NCI-H510A (cell line): ENCODE measurements around the gene NELL1.

Experiments
- DNase-seq: peaks from one replicate; lab custom pipeline; 2025; lab: John Stamatoyannopoulos, UW

NELL1 gene

DNA sequence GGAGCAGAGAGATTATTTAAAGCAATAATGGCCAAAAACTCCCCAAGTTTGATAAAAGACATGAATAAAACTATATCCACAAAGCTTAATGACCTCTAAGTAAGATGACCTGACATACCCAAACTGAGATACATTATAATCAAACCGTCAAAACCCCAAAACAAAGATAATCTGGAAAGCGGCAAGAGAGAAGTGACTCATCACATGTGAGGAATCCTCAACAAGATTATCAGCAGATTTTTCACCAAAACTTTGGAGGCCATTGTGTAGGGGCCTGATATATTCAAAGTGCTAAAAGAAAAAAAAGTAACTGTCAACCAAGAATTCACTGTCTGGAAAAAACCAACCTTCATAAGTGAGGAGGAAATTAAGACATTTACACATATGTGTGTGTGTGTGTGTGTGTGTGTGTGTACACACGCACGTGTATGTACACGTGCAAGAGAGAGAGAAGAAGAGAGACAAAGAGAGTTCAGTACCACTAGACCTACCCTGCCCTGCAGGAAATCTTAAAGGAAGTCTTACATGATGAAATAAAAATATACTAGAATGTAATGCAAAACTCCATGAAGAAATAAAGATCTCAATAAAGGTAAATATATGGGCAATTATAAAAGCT, 752.4 kb downstream of the NELL1 start:
- no peak for DNase-seq

DNA sequence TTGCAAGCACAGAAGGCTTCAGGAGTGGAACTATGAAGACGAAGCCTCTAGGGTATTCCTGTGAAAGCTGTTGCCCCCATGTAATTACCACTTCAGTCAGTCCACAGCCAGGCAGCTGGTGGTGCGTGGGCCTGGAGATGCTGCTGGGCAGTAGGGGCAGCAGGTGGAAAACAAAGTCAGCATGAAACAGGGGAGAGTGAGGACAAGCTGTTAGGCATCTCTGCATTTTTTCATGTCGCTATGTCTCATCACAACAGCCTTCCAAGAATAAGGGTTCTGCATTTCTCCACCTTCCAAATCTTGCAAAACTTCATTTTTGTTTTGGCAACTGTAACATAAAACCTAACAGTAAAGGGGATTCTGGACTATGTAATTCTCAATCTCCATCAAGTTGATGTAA, 757.5 kb downstream of the NELL1 start:
- no peak for DNase-seq

DNA sequence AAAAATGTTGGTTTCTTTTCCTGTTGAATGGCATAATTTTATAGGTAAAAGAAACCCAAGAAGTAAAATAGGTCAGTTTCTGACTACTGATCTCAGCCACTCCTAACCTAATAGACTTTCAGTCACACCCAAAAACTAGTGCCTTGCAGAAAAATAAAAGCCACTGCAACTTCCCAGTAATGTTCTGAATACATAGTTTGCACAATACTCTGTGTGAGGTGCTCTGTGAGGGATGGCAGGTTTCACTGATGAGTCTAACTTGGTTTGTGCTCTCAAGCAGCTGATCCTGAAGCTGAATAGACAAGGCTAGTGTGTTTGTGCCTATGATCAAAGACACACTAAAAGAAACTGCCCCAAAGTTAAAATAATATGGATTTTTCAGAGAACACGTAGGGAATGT, 758.3 kb downstream of the NELL1 start:
- DNase-seq = no peak

DNA sequence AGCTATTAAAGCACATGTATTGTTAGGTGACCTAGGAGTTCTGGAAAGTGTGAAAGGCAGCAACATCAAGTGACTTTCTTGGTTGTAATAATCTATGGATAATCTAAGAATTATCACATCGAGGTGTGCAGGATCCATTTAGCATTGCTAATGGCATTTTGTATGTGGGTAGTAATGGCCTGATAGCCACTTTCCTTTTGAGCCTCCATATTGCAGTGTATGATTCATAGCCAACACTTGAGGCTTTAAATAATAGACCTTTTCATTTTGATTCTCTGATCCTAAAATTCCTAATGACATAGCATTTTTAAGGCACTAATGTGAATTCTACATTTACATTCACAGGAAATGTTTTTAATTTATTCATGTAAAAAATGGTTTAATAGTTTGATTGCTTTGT, 759.4 kb downstream of the NELL1 start:
- no peak for DNase-seq

DNA sequence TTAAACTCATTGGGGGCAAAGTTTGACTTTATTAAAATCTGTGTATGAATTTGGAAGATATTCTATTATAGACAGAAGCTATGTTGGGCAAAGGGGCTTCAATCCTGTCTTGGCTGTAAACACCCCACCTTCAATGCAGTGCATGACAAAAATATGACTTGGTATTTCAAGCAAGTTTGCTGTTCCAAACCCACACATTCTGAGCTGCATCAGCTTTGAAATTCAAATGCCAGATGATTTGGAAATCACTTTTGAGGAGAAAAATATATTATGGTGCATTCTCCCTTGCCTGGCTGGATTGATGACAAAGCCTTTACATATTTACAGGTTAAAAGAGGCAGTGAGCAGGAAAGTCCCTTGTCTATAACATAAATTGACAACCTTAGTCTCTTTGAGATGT, 760.0 kb downstream of the NELL1 start:
- no peak for DNase-seq

DNA sequence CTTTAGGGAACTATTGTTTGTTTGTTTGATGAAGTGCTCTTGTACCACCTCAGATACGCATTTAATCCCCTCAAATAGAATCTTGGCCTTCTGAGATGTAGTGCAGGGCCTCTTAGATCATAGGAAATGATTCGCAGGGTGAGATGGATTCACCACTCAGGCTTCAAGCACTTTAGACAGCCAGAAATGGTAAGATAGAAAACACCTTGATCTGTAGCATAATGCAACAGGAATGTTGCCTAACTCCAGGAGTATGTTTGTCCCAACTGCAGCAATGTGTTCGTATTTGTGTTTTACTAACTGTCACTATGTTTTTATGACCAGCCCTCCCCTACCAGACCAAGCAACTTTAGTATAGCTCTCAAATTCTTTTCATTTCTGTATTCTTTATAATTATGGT, 761.2 kb downstream of the NELL1 start:
- no peak for DNase-seq

DNA sequence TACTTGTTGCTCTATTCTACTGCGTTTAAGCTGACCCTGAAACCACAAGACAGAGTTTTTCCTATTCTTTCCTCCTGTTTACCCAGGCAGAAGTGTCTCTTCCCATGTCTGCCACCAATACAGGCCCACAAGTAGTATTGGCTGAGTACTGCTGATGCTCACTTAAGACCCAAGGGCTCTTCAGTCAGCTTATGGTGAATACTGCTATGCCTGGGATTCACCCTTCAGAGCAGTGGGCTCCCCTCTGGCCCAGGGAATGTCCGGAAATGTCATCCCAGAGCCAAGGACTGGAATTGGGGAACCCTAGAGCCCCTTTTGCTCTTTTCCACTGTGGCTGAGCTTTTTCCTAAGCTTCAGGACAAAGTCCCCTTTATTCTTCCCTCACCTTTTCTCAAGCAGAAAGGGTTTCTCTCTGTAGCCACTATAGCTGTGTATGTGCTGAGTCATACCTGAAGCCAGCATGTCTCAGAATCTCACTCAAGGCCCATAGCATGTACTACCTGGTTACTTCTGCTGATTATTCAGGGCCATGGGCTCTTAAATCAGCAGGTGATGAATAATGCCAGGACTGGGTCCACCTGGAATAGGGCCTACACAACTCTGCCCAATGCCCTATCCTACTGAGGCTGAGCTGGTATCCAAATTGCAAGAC, 777.7 kb downstream of the NELL1 start:
- no peak for DNase-seq

DNA sequence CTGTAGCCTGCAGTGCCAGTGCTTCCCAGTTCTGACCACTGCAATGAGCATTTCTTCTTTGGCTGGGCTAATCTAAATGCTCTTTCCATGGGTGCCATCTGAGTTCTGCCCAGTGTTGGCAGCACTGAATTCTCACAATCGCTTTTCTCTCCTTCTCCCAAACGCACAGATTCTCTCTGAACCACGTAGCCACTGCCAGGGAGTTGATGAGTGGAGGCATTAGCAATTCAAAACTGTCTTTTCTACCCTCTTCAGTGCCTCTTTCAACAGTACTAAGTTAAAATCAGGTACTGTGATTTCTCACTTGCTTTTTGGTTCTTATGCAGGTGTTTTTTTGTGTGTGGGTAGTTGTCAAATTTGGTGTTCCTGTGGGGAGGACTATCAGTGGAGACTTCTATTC, 778.5 kb downstream of the NELL1 start:
- DNase-seq = no peak

DNA sequence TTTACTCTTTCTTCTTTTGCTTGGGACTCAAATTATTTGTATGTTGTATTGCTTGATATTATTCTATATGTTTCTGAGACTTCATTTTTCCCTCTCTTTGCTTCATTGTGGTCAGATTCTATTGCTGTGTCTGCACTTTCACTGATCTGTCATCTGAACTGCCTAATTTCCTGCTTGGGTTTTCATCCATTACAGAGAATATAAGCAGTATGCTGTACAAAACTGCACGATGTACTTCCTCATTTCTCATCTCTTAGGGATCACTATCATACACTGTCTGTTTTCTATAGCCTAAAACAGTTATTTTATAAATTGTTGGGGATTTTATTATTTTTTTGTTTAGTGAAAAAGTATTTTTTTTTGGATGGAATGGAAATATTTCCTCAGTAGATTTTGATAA, 786.8 kb downstream of the NELL1 start:
- DNase-seq = no peak

DNA sequence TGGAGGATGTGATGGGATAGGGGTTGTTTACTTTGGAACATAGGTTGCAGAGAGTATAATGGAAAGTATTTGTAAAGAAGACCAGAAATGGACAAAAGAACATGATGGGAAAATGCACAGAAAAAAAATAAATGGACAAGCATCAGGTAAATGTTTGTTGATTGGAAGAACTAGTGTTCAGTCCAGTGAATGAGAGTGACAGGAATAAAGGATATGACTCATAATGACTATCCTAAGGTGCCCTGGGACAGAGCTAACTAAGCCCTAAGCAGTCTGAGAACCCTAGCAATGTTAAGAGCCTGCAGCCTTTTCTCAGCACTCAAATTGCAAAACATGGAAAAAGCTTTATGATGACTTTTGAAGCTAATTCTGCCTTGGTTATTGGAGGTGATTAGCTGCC, 790.7 kb downstream of the NELL1 start:
- no peak for DNase-seq

DNA sequence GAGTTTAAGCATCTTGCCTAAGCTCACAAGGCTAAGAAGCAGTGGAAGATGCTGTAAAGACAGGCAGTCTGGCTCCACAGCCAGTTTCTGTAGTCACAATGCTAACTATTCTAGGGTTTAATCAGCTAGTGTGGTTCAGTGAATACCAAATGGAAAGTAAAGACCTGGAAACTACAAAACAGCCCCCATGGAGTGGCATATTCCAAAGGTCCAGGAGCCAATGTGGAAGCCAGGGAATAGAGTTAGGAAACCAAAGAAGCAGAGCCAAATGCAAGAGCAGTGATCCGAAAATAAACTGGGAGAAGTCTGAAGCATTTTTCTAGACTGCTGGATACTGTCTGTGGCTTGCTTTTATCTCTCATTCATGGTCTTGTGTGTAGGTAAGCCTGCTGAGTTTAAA, 792.3 kb downstream of the NELL1 start:
- no peak for DNase-seq

DNA sequence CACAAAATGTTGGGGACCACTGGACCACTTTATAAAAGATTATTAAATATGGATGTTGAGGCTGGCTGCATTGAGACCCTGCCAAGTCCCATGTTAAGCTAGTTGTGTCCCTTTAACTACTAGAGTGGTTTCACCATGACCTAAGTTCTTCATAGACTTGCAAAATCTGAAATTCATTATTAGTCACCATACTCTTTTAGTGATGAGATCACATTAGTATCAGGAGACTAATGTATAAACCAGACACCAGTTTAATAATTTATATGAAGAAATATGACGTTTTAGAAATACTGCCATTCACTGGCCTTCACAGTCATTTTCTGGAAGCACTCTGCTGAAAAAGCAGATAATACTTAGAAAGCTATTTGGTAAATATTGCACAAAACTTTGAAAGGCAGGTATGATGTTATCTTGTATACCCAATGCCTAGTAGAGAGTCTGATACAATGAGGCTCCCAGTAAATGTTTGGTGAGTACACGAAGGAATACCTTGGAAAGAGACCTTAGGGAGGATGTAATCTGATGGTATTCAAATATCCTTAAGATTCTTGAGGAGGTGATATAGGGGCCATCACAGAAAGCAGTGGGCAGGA, 795.3 kb downstream of the NELL1 start:
- DNase-seq = no peak

DNA sequence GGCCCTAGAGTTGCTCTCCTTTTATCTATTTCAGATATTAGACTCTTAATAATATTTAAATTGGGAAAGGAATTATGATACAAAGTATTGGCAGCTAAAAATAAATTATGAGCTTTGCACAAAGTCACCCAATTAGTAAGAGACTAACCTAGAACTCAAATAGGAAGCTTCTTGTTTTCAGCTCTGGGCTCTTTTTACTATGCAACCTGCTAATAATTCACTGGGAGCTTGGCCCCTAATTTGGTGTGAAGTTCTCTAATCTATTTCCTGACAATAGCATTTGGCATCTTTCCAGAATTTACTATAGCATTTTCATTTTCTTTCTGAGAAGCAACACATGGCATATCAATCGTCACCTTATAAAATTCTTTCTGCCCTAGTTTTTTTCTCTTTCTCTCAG, 795.8 kb downstream of the NELL1 start:
- no peak for DNase-seq

DNA sequence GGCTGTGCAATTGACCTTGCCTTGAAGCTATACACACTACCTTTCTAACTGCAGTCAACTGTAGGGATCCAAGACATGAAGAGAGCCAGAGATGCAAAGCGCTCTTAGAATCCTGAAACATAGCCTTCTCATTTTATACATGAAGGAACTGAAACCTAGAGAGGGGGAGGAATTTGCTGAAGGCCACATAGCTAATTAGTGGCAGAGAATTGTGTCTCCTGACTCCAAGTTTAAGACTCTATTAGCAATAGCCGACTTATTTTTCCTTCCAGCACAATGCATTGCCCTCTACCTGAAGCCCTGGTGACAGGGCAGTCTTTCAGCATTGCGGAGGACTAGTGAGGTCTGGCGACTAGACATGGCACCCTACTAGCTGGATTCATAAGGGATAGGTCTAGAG, 796.5 kb downstream of the NELL1 start:
- no peak for DNase-seq

DNA sequence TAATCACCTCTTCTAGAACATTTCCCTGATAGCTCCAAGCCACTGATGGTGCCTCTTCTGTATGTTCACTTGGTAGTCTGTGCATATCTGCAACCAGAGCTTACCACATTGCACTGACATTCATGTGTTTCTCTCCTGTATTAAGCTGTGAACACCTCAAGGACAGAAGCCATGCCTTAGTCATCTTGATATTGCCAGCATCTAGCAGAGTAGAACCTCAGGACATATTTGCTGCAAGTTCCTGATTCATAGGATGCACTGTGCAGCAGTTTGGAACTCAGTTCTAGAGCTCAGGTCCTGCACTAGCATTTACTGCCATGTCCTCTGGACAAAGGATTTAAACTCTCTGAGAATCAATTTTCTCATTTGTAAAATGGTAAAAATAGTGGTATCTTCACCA, 801.1 kb downstream of the NELL1 start:
- no peak for DNase-seq

DNA sequence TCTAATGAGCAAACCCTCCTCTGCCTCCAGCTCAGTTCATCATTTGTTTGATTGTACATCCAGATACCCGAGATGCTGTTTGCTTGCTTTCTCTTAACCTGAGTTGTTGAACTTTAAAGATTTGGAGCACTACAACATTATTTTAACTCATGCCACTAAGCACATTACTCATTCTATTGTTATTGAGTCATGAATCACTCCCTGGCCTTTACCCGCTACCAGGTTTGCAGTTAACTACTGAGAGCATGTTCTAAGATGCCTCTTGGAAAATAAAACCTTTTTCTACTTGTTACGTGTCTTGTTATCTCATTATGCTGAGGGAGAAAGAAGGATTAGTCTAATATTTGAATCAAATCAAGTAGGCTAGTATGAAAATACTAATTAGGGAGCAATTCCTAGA, 802.9 kb downstream of the NELL1 start:
- DNase-seq = no peak

DNA sequence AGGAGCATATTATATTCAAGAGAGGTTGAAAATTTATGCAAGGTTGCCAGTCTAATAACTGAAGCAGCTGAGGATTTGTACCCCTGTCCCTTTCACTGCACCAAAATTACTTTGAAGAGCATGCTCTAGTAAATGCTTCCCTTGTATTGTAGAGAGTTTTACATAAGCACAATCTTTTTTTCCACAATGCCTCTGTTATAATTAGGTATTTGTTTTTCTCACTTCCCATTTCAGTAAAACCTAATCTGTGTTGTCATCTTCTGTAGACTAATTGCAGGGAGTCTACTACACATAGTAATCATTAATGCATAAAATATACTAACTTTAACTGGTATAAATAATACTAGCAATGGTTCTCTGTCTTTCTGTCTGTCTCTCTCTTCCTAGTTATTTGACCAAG, 805.1 kb downstream of the NELL1 start:
- DNase-seq = no peak

DNA sequence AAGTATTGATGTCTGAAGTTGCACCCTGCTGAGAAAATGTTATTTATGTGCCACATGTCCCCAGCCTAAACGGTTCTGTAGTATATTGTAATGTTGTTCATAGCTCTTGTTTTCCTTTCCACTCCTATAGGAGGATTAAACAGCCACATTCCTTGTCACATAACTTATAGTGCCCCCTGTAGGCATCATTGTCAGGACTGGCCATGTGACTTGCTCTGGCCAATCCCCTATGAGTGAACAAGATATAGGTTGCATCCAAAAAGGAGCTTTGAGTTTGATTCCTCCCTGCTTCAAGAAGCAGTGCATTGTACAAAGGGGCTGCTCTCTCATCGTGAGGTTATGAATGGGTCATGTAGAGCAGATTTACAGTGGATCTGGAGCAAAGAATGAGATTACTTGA, 805.9 kb downstream of the NELL1 start:
- DNase-seq = no peak

DNA sequence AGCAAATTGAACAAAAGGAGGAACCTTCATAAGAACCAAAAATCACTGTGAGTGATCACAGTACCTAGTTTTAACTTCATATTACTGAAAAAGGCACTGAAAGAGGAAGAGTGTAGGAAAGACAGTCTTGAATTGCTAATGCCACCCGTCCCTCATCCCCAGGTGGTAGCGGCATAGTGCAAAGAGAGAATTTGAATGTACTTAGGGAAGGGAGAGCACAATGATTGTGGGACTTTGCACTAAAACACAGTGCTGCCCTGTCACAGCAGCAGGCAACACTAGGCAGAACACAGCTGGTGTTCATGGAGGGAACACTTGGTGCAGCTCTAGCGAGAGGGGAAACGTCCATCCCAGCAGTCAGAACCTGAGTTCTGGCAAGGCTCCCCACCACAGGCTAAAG, 807.2 kb downstream of the NELL1 start:
- no peak for DNase-seq

DNA sequence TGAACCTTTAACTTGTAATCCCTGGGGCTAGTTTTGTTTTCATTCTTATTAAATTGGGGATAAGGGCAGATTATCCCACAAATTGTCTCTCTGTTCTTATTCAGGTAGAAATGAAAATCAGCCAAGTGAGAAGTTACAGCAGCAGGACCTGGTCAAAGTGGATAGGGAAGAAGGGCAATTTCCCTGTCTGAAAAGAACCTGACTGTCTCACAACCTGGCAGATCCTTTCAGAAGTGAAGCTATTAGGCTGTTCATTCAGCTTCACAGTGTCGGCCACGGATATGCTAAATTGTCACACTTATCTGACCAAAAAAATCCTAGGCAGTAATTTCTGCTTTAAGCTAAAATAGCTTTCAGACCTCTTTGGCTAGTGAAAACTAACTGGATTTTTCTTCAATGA, 810.9 kb downstream of the NELL1 start:
- no peak for DNase-seq

DNA sequence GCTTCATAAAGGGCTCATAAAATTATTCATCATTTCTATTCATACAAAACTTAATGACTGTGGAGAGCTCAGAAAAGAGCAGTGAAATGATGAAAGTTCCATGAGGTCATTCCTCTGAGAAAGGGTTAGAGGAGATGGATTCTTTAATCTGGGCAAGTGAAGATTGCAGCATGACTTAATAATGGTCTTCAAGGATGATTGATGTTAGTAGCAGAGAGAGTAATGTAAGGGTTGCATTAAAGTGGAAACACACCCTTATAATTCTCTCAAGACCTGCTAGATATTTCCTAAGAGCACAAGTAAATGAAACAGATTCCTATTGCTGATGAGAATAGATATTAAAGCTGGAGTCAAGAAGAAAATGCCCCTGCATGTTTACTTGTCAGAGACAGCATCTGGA, 811.9 kb downstream of the NELL1 start:
- DNase-seq = no peak

DNA sequence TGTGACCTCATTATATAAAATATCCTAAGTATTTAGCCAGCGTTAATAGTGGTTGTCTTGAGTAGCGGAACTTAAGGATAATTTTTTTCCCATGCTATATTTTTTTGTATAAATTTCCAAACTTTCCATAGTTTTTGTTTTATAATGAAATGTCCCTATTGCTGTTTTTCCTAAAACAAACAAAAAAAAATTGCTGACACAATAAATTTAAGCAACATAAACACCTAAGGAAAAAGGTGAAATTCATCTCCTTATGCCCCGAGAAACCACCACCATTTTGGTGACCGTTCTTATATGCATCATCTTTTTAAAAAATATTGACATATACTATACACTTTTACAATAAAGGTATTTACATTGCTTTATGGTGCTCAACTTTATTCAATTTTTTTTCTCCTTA, 814.7 kb downstream of the NELL1 start:
- no peak for DNase-seq

DNA sequence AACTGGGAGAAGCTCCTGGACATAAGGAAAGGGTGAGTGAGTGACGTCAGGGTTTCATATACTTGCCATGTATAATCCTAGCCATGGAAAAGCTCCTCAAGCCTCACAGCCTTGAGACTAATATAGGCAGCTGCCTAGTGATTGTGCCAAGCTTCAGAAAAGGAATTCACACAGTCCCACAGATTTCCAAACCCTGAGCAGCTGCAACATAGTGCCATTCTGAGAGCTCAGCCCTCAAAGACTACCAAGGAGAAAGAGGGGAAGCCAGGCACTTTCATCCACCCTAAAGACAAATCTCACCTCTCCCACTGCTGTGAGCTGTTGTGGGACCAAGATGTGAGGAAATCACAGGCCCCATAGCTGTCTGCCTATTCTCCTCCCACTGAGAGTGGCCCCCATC, 815.6 kb downstream of the NELL1 start:
- no peak for DNase-seq

DNA sequence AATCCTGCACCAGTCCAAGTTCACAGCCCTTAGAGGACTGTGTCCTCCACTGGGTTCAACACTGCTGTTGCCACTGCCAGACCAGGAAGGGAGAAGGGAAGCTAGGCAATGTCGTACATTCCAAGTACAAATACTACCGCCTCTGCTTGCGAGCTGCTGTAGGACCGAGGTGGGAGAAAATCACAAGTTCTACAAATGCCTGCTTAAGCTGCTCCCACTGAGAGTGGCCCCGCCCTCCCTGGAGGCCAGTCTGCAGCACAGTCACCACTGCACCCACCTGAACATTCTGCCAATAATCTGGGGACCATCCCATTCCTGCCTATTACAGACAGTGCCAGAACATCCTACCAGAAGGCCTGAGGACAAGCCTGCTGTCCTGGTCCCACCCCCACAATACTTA, 816.0 kb downstream of the NELL1 start:
- DNase-seq = no peak
